ENCODE results near the gene SIM2. TPM values are rescaled to one million over a fixed set of nuclear protein-coding genes. Genes with fewer than 3 reads are reported as not detected.

The SIM2 gene
- total RNA-seq, 2 donors from 2014 or later, result not detected

DNA sequence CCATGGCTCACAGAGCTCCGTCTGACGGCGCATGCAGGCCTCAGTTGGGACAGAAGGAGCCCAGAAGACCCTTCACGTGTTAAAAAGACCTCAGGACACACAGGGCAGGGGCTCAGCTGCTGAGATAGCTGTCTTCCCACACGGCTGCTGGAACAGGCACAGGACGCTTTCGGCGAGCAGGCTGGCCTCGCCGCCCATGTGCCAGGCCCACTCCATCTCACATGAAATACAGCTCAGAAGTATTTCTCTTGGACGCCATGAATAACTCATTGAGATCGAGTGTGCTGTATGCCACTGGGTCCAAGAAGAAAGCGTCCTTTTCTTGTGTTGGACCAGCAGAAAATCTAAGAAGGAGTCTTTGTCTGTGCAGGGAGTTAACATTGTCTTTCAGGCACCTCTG, 69.6 kb downstream of the SIM2 start:
- DNase-seq (ENCODE audit: low spot score), result no peak
- no peak overlapping the region for H3K4me3 ChIP-seq
- H3K4me1 ChIP-seq (ENCODE audit: control insufficient read depth in 1 of 2, low read depth in 2 of 2), result peaks cover 0 to 20% of the 10 kb centered on the region in 2 donors
- H3K36me3 ChIP-seq, result peaks cover 4% of the 10 kb centered on the region
- no peak for ATAC-seq (ENCODE audit: insufficient number of reproducible peaks, low FRiP score, low read depth)
- no peaks in the 10 kb centered on the region for H3K27me3 ChIP-seq (replicated peaks; ENCODE audit: insufficient read depth)
- no peak for TF ChIP-seq CTCF (IDR thresholded peaks at IDR 0.05)
- no peaks in the 10 kb centered on the region for H3K9me3 ChIP-seq
- no peak overlapping the region for H3K27ac ChIP-seq

GRCh38 chr21:36769051-36769839, 70.3 kb downstream of the SIM2 start:
- ATAC-seq (ENCODE audit: insufficient number of reproducible peaks, low FRiP score, low read depth) (no peak), DNase-seq (ENCODE audit: low spot score) (no peak)
- H3K9me3 ChIP-seq, result no peaks in the 10 kb centered on the region
- no peak for TF ChIP-seq CTCF (IDR thresholded peaks at IDR 0.05)
- peaks cover 4% of the 10 kb centered on the region for H3K36me3 ChIP-seq
- H3K4me3 ChIP-seq, result no peak overlapping the region
- no peak overlapping the region for H3K27ac ChIP-seq
- peaks cover 0 to 25% of the 10 kb centered on the region in 2 donors for H3K4me1 ChIP-seq (ENCODE audit: control insufficient read depth in 1 of 2, low read depth in 2 of 2)
- H3K27me3 ChIP-seq (replicated peaks; ENCODE audit: insufficient read depth), result no peaks in the 10 kb centered on the region

DNA sequence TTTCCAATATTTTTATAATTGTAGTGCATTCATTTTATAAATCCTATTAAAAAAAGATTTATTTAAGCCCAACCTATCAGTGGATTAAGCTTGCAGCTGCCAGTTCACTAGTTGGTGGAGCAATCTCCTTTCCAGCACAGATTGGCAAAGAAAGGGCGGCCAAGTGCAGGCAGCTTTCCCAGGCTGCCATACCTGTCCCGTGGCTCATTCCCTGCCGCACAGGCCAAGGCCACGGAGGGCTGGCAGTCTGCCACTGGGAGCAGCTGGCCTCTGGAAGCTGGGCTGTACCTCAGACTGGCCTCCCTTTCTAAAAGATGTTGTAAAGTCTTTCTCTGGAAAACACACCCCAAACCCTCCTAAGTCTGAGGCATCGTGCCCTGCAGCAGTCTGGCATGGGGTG, 74.2 kb downstream of the SIM2 start:
- peaks cover 0 to 22% of the 10 kb centered on the region in 2 donors for H3K4me1 ChIP-seq (ENCODE audit: control insufficient read depth in 1 of 2, low read depth in 2 of 2)
- no peaks in the 10 kb centered on the region for H3K27me3 ChIP-seq (replicated peaks; ENCODE audit: insufficient read depth)
- TF ChIP-seq CTCF (IDR thresholded peaks at IDR 0.05), result no peak
- ATAC-seq (ENCODE audit: insufficient number of reproducible peaks, low FRiP score, low read depth) (no peak), DNase-seq (ENCODE audit: low spot score) (peak; percentile 46)
- no peaks in the 10 kb centered on the region for H3K36me3 ChIP-seq
- no peaks in the 10 kb centered on the region for H3K9me3 ChIP-seq
- no peak overlapping the region for H3K4me3 ChIP-seq
- H3K27ac ChIP-seq, result peak overlapping the region in 1 of 2 donors; percentile 30

DNA sequence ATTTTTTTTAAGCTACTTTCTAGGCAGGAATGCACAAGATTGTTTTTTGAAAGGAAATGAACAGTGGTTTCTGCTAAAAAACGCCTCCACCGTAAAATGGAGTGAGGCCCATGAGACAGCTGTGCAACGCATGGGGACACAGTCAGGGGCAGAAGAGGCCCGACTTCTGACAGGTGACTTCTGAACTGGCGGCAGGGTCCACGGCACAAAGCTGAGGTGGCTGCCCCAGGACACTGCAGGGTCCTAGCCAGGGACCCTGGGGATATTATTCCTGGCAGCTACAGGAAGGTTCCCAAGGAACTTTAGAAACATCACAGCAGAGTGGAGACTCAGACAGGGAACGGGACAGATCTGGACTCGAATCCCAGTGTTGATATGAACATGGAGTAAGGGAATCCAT, 75.1 kb downstream of the SIM2 start:
- ATAC-seq (ENCODE audit: insufficient number of reproducible peaks, low FRiP score, low read depth), result no peak
- H3K27ac ChIP-seq, result no peak overlapping the region
- no peak for TF ChIP-seq CTCF (IDR thresholded peaks at IDR 0.05)
- H3K9me3 ChIP-seq, result no peaks in the 10 kb centered on the region
- H3K27me3 ChIP-seq (replicated peaks; ENCODE audit: insufficient read depth), result no peaks in the 10 kb centered on the region
- no peaks in the 10 kb centered on the region for H3K36me3 ChIP-seq
- no peak overlapping the region for H3K4me3 ChIP-seq
- no peak for DNase-seq (ENCODE audit: low spot score)
- peaks cover 0 to 15% of the 10 kb centered on the region in 2 donors for H3K4me1 ChIP-seq (ENCODE audit: control insufficient read depth in 1 of 2, low read depth in 2 of 2)

DNA sequence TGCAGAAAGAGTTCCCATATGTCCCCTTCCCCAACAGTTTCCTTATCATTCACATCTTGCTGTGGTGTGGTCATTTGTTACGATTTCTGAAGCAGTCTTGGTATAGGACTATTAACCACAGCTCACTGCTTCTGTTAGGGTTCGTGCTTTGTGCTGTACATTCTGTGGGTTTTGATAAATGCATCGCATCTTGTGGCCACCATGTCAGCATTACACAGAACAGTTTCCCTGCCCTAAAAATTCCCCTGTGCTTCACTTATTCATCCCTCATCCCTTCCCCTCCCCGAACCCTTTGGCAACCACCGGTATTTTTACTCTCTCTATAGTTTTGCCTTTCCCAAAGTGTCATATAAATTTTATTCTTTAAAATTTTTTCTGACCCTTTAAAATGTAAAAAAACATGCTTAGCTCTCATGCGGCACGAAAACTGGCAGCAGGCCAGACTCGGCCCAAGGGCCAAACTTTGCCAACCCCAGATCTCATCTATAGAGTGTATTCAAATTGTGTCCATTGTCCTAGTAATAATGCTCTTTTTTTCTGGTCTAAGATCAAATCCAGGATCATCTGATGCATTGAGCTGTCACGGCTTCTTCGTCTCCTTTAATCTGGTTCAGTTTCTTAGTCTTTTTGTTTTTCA, 78.2 kb downstream of the SIM2 start:
- Histone ChIP-seq H3K4me3 (no peak overlapping the region), H3K4me1 (ENCODE audit: control insufficient read depth in 1 of 2, low read depth in 2 of 2) (peaks cover 0 to 8% of the 10 kb centered on the region in 2 donors), H3K9me3 (no peaks in the 10 kb centered on the region), H3K27me3 (replicated peaks; ENCODE audit: insufficient read depth) (no peaks in the 10 kb centered on the region), H3K36me3 (no peaks in the 10 kb centered on the region), H3K27ac (no peak overlapping the region)
- TF ChIP-seq CTCF (IDR thresholded peaks at IDR 0.05), result no peak
- DNase-seq (ENCODE audit: low spot score) (no peak), ATAC-seq (ENCODE audit: insufficient number of reproducible peaks, low FRiP score, low read depth) (no peak)

All from thoracic aorta (tissue), 2 donors.